ENCODE results near the gene TUBB. TPM values are rescaled to one million over a fixed set of nuclear protein-coding genes. Genes with fewer than 3 reads are reported as not detected.

The TUBB gene
- total RNA-seq, result 916 and 957 TPM in 2 replicates

GRCh38 chr6:30719791-30720737, at the start of gene TUBB:
TUBB (plus strand) TSS chr6:30720352; CDS start chr6:30720507, 155 bp downstream.

GRCh38 chr6:30672445-30673253, 47.5 kb upstream of the TUBB start, which contains the start of gene DHX16:
DHX16 (minus strand) TSS chr6:30673006; CDS start chr6:30672841, 165 bp downstream.

GRCh38 chr6:30686009-30686907, 33.9 kb upstream of the TUBB start, which contains the start of gene PPP1R18:
PPP1R18 (minus strand) TSS chr6:30686645; CDS start chr6:30686018, 627 bp downstream.

GRCh38 chr6:30690403-30691207, 29.5 kb upstream of the TUBB start, which contains the start of gene NRM:
NRM (minus strand) TSS chr6:30690984; CDS start chr6:30690974, 10 bp downstream.

GRCh38 chr6:30717129-30717844, 2.9 kb upstream of the TUBB start, which contains the start of gene MDC1:
MDC1 (minus strand) TSS chr6:30717281; CDS start chr6:30715175, 2,106 bp downstream.

GRCh38 chr6:30742316-30743098, 22.4 kb downstream of the TUBB start, which contains the start of gene FLOT1:
FLOT1 (minus strand) TSS chr6:30742687; CDS start chr6:30742189, 498 bp downstream.

GRCh38 chr6:30744054-30744805, 24.1 kb downstream of the TUBB start, which contains the start of gene IER3:
IER3 (minus strand) TSS chr6:30744547; CDS start chr6:30744518, 29 bp downstream.

Other genes with a start within 250 kb of the TUBB start
- 218 and 355 TPM in 2 replicates for gene HLA-E, start 230.8 kb upstream of the TUBB start, total RNA-seq
- 66.9 and 78.9 TPM in 2 replicates for gene GNL1, start 163.9 kb upstream of the TUBB start, total RNA-seq
- 4.1 and 5.1 TPM in 2 replicates for gene PRR3, start 163.1 kb upstream of the TUBB start, total RNA-seq
- 38.4 and 58.2 TPM in 2 replicates for gene ABCF1, start 148.9 kb upstream of the TUBB start, total RNA-seq
- gene PPP1R10, start 103.1 kb upstream of the TUBB start, total RNA-seq, result 22.4 and 23.5 TPM in 2 replicates
- 56.9 and 72.3 TPM in 2 replicates for gene MRPS18B, start 102.5 kb upstream of the TUBB start, total RNA-seq
- 3.0 and 6.3 TPM in 2 replicates for gene ATAT1, start 93.5 kb upstream of the TUBB start, total RNA-seq
- gene C6orf136, start 73.2 kb upstream of the TUBB start, total RNA-seq, result 3.2 and 6.0 TPM in 2 replicates
- 31.7 and 37.1 TPM in 2 replicates for gene DHX16, start 47.3 kb upstream of the TUBB start, total RNA-seq
- gene PPP1R18, start 33.7 kb upstream of the TUBB start, total RNA-seq, result 46.5 and 75.9 TPM in 2 replicates
- gene NRM, start 29.4 kb upstream of the TUBB start, total RNA-seq, result 3.1 and 4.9 TPM in 2 replicates
- gene MDC1, start 3.1 kb upstream of the TUBB start, total RNA-seq, result 5.3 and 10.9 TPM in 2 replicates
- 122 and 134 TPM in 2 replicates for gene FLOT1, start 22.3 kb downstream of the TUBB start, total RNA-seq
- 14.7 and 23.0 TPM in 2 replicates for gene IER3, start 24.2 kb downstream of the TUBB start, total RNA-seq
- gene DDR1, start 164.2 kb downstream of the TUBB start, total RNA-seq, result 10.6 and 26.8 TPM in 2 replicates
- gene GTF2H4, start 187.9 kb downstream of the TUBB start, total RNA-seq, result 8.8 and 9.6 TPM in 2 replicates
- 17.0 and 24.3 TPM in 2 replicates for gene VARS2, start 193.9 kb downstream of the TUBB start, total RNA-seq
- not detected in 2 replicates for gene SFTA2, start 211.8 kb downstream of the TUBB start, total RNA-seq
- gene MUCL3, start 220.6 kb downstream of the TUBB start, total RNA-seq, result not detected in 2 replicates